Panc1 (cell line): Measurements from ENCODE around the gene EIF3L.

Source experiments
- TF ChIP-seq, protein P1 (sequence below): fragments of 450-650 bp; IDR thresholded peaks from 2 replicates; pipeline ENCODE4 v1.5.1; 2017; ENCODE audit warnings: mild to moderate bottlenecking
- TF ChIP-seq, protein P2 (sequence below), 2 experiments: IDR thresholded peaks; 2 replicates each; pipeline ENCODE4 v1.6.1; 2011 to 2012; ENCODE audit warnings: low read depth in 2 of 2, control low read depth in 1 of 2, low read length in 1 of 2, mild to moderate bottlenecking in 1 of 2, moderate library complexity in 1 of 2; ENCODE audit not compliant: insufficient read depth in 1 of 2

DNA sequence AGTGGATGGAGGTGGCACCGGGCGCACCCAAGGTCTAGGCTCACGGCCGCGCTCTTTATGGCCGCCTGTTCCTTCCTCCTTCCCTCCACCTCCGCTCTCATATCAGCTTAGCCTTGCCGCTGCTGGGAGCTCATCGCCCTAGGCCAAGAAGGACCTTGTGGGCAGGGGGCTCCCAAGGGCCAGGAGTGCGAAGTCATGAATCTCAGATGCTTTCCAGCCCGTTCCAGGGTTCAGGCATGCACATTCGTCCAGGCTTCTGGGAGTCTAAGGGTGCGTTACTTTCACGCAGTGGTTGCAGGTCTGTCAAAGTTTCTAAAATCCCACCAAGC lies 30.1 kb upstream of the EIF3L start:
- TF ChIP-seq, protein P1, sequence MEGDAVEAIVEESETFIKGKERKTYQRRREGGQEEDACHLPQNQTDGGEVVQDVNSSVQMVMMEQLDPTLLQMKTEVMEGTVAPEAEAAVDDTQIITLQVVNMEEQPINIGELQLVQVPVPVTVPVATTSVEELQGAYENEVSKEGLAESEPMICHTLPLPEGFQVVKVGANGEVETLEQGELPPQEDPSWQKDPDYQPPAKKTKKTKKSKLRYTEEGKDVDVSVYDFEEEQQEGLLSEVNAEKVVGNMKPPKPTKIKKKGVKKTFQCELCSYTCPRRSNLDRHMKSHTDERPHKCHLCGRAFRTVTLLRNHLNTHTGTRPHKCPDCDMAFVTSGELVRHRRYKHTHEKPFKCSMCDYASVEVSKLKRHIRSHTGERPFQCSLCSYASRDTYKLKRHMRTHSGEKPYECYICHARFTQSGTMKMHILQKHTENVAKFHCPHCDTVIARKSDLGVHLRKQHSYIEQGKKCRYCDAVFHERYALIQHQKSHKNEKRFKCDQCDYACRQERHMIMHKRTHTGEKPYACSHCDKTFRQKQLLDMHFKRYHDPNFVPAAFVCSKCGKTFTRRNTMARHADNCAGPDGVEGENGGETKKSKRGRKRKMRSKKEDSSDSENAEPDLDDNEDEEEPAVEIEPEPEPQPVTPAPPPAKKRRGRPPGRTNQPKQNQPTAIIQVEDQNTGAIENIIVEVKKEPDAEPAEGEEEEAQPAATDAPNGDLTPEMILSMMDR: no peak
- TF ChIP-seq, protein P2, sequence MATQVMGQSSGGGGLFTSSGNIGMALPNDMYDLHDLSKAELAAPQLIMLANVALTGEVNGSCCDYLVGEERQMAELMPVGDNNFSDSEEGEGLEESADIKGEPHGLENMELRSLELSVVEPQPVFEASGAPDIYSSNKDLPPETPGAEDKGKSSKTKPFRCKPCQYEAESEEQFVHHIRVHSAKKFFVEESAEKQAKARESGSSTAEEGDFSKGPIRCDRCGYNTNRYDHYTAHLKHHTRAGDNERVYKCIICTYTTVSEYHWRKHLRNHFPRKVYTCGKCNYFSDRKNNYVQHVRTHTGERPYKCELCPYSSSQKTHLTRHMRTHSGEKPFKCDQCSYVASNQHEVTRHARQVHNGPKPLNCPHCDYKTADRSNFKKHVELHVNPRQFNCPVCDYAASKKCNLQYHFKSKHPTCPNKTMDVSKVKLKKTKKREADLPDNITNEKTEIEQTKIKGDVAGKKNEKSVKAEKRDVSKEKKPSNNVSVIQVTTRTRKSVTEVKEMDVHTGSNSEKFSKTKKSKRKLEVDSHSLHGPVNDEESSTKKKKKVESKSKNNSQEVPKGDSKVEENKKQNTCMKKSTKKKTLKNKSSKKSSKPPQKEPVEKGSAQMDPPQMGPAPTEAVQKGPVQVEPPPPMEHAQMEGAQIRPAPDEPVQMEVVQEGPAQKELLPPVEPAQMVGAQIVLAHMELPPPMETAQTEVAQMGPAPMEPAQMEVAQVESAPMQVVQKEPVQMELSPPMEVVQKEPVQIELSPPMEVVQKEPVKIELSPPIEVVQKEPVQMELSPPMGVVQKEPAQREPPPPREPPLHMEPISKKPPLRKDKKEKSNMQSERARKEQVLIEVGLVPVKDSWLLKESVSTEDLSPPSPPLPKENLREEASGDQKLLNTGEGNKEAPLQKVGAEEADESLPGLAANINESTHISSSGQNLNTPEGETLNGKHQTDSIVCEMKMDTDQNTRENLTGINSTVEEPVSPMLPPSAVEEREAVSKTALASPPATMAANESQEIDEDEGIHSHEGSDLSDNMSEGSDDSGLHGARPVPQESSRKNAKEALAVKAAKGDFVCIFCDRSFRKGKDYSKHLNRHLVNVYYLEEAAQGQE (IDR thresholded peaks at IDR 0.05; ENCODE audit: insufficient read depth in 1 of 2, low read depth in 2 of 2, low read length in 1 of 2): no peak
